GM23338 (cell line): ENCODE data around the gene METAP1D. TPM values are rescaled to one million over a fixed set of nuclear protein-coding genes. Genes with fewer than 3 reads are reported as not detected.

Experiments used
- ATAC-seq: fragments of 200-7000 bp; cut with Tn5 transposase; 3 replicates; pipeline ENCODE4 v1.9.1; 2020
- DNase-seq: peaks from one replicate; pipeline ENCODE4 v3.0.0-alpha.2; 2015; ENCODE audit warnings: low spot score
- H2AFZ ChIP-seq: fragments of 200-600 bp; sonication (generic); 2 replicates; pipeline ENCODE4 v1.8.0; 2016; ENCODE audit warnings: antibody characterized with exemption, mild to moderate bottlenecking, moderate library complexity
- H3F3A ChIP-seq: fragments of 200-600 bp; sonication (generic); replicated peaks from 2 replicates; pipeline ENCODE4 v1.8.0; 2017; ENCODE audit warnings: antibody characterized with exemption, mixed run types, low read depth
- H3K27ac ChIP-seq: fragments of 200-600 bp; sonication (generic); 2 replicates; pipeline ENCODE4 v1.6.1; 2016; ENCODE audit warnings: low read depth
- H3K27me3 ChIP-seq: fragments of 200-600 bp; sonication (generic); 2 replicates; pipeline ENCODE4 v1.8.0; 2016; ENCODE audit warnings: mild to moderate bottlenecking, mixed run types, moderate library complexity; ENCODE audit not compliant: insufficient read depth
- H3K36me3 ChIP-seq: fragments of 200-600 bp; sonication (generic); 2 replicates; pipeline ENCODE4 v1.8.0; 2016; ENCODE audit warnings: mild to moderate bottlenecking; ENCODE audit not compliant: insufficient read depth
- H3K4me1 ChIP-seq: fragments of 200-600 bp; sonication (generic); 2 replicates; pipeline ENCODE4 v1.8.0; 2016; ENCODE audit warnings: mild to moderate bottlenecking, moderate library complexity; ENCODE audit not compliant: insufficient read depth
- H3K4me2 ChIP-seq: fragments of 200-600 bp; sonication (generic); 2 replicates; pipeline ENCODE4 v1.7.1; 2017; ENCODE audit warnings: mixed run types
- H3K4me3 ChIP-seq: fragments of 200-600 bp; sonication (generic); 2 replicates; pipeline ENCODE4 v1.6.1; 2016; ENCODE audit warnings: mixed run types
- H3K79me2 ChIP-seq: fragments of 200-600 bp; sonication (generic); replicated peaks from 2 replicates; pipeline ENCODE4 v1.8.0; 2017; ENCODE audit warnings: mild to moderate bottlenecking; ENCODE audit not compliant: insufficient read depth
- H3K9me2 ChIP-seq: fragments of 200-600 bp; sonication (generic); 2 replicates; pipeline ENCODE4 v1.8.0; 2017; ENCODE audit not compliant: insufficient read depth
- H4K20me1 ChIP-seq: fragments of 200-600 bp; sonication (generic); replicated peaks from 2 replicates; pipeline ENCODE4 v1.8.0; 2017; ENCODE audit warnings: mild to moderate bottlenecking; ENCODE audit not compliant: insufficient read depth
- H3K27ac Mint-ChIP-seq: 2 replicates; pipeline ENCODE4 v1.8.0; 2020; ENCODE audit warnings: inconsistent platforms, mild to moderate bottlenecking, moderate library complexity, mixed read lengths
- H3K27me3 Mint-ChIP-seq: 3 replicates; pipeline ENCODE4 v1.8.0; 2022; ENCODE audit warnings: low read depth, mild to moderate bottlenecking, moderate library complexity, mixed read lengths, inconsistent platforms; ENCODE audit not compliant: insufficient read depth, poor library complexity
- H3K36me3 Mint-ChIP-seq: 3 replicates; pipeline ENCODE4 v1.8.0; 2021; ENCODE audit warnings: low read depth, mild to moderate bottlenecking, inconsistent platforms, moderate library complexity, mixed read lengths
- H3K4me1 Mint-ChIP-seq: 3 replicates; pipeline ENCODE4 v1.8.0; 2020; ENCODE audit warnings: mild to moderate bottlenecking, inconsistent platforms, mixed read lengths
- H3K4me3 Mint-ChIP-seq: 3 replicates; pipeline ENCODE4 v1.8.0; 2021; ENCODE audit warnings: moderate library complexity, mild to moderate bottlenecking, inconsistent platforms, mixed read lengths
- H3K9me3 Mint-ChIP-seq: 3 replicates; pipeline ENCODE4 v1.8.0; 2020; ENCODE audit warnings: moderate library complexity, mild to moderate bottlenecking, inconsistent platforms, mixed read lengths
- EZH2 ChIP-seq: fragments of 200-600 bp; sonication (generic); IDR thresholded peaks from one replicate; pipeline ENCODE4 v1.8.0; 2017; ENCODE audit warnings: antibody characterized with exemption, mild to moderate bottlenecking, low read depth; ENCODE audit not compliant: unreplicated experiment
- EZH2phosphoT487 ChIP-seq: fragments of 200-600 bp; sonication (generic); IDR thresholded peaks from one replicate; pipeline ENCODE4 v1.8.1; 2018; ENCODE audit warnings: antibody characterized with exemption; ENCODE audit not compliant: unreplicated experiment
- NANOG ChIP-seq: IDR thresholded peaks from 2 replicates; pipeline ENCODE4 v1.6.1; 2016; ENCODE audit warnings: antibody characterized with exemption, borderline replicate concordance
- POLR2AphosphoS5 ChIP-seq: IDR thresholded peaks from 2 replicates; pipeline ENCODE4 v1.6.1; 2016; ENCODE audit warnings: antibody characterized with exemption, low read depth
- STAT1 ChIP-seq: IDR thresholded peaks from one replicate; pipeline ENCODE4 v1.6.1; 2016; ENCODE audit warnings: antibody characterized with exemption; ENCODE audit not compliant: unreplicated experiment
- ZNF114 ChIP-seq: fragments of 250-450 bp; sonication (Bioruptor Pico); IDR thresholded peaks from 2 replicates; pipeline ENCODE4 v1.5.0; 2020; ENCODE audit warnings: mild to moderate bottlenecking, moderate library complexity
- ZNF331 ChIP-seq: fragments of 250-450 bp; sonication (Bioruptor Pico); IDR thresholded peaks from 2 replicates; pipeline ENCODE4 v1.5.0; 2020; ENCODE audit warnings: low read depth, mild to moderate bottlenecking, moderate library complexity
- polyA plus RNA-seq: library from polyadenylated mRNA; unstranded; fragments of >200 nt; fragmentation: Nextera tagmentation; extraction: Ambion mirVana; gene quantifications from 2 replicates; pipeline ENCODE4 v1.2.1, GENCODE V29; 2016
- total RNA-seq: library from RNA; depleted of rRNA; stranded (reverse); fragments of >200 nt; shearing (Covaris generic); gene quantifications from 2 replicates; pipeline ENCODE4 v1.2.3, GENCODE V29; 2014
- TF ChIP-seq, protein P1 (sequence below), 2 experiments: fragments of 200-600 bp in 1 of 2; sonication (generic) in 1 of 2; conservative IDR thresholded peaks; 2 replicates each; pipeline versions ENCODE4 v1.5.1 to v1.6.1; 2016 to 2017; ENCODE audit warnings: antibody characterized with exemption in 2 of 2, low read depth in 2 of 2, mild to moderate bottlenecking in 2 of 2, moderate library complexity in 1 of 2
- TF ChIP-seq, protein P2 (sequence below): IDR thresholded peaks from one replicate; pipeline ENCODE4 v1.6.1; 2018; ENCODE audit warnings: antibody characterized with exemption; ENCODE audit not compliant: unreplicated experiment
- TF ChIP-seq, protein P3 (sequence below): fragments of 250-450 bp; sonication (Bioruptor Pico); IDR thresholded peaks from 2 replicates; pipeline ENCODE4 v1.5.0; 2020; ENCODE audit warnings: mild to moderate bottlenecking, moderate library complexity
- TF ChIP-seq, protein P4 (sequence below): IDR thresholded peaks from 2 replicates; pipeline ENCODE4 v1.6.1; 2016; ENCODE audit warnings: antibody characterized with exemption

Gene METAP1D
- total and polyA plus RNA-seq, 2 experiments from 2014 or later, result 12.8 to 15.5 TPM

DNA sequence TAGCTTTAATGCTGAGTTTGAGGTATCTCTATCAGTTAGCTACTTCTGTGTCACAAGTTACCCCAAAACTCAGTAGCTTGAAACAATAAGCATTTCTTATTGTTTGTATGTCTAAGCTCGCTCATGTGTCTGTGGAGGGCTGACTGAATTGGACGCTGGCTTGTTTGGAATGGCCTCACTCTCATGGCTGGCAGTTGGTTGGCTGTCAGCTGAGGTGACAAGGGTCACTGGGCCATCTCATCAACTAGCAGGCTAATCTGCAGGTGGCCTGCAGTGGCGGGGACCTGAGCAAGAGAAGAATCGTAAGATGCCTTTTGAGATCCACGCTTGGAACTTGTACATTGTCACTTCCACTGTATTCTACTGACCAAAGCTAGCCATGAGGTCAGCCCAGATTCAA is 116.4 kb downstream of the METAP1D start:
- Histone ChIP-seq H3K36me3 (no peaks in the 10 kb centered on the region), H3K9me2 (no peaks in the 10 kb centered on the region), H2AFZ (no peak overlapping the region), H3K27ac (no peak overlapping the region), H4K20me1 (no peaks in the 10 kb centered on the region), H3K4me2 (no peak overlapping the region), H3K79me2 (no peaks in the 10 kb centered on the region), H3K4me3 (no peak overlapping the region), H3K27me3 (peaks cover 20% of the 10 kb centered on the region), H3K4me1 (no peaks in the 10 kb centered on the region), H3F3A (no peaks in the 10 kb centered on the region)
- H3K27ac Mint-ChIP-seq, result no peak overlapping the region
- no peaks in the 10 kb centered on the region for H3K36me3 Mint-ChIP-seq
- H3K4me3 Mint-ChIP-seq, result no peak overlapping the region
- no peaks in the 10 kb centered on the region for H3K9me3 Mint-ChIP-seq
- no peaks in the 10 kb centered on the region for H3K4me1 Mint-ChIP-seq
- ATAC-seq, result no peak
- no peak for DNase-seq
- peaks cover 18% of the 10 kb centered on the region for H3K27me3 Mint-ChIP-seq
- TF ChIP-seq EZH2 (no peak), POLR2AphosphoS5 (no peak), NANOG (no peak), ZNF331 (CRISPR knock-in tag) (no peak), STAT1 (no peak), ZNF114 (no peak), EZH2phosphoT487 (no peak)
- TF ChIP-seq, protein P1, sequence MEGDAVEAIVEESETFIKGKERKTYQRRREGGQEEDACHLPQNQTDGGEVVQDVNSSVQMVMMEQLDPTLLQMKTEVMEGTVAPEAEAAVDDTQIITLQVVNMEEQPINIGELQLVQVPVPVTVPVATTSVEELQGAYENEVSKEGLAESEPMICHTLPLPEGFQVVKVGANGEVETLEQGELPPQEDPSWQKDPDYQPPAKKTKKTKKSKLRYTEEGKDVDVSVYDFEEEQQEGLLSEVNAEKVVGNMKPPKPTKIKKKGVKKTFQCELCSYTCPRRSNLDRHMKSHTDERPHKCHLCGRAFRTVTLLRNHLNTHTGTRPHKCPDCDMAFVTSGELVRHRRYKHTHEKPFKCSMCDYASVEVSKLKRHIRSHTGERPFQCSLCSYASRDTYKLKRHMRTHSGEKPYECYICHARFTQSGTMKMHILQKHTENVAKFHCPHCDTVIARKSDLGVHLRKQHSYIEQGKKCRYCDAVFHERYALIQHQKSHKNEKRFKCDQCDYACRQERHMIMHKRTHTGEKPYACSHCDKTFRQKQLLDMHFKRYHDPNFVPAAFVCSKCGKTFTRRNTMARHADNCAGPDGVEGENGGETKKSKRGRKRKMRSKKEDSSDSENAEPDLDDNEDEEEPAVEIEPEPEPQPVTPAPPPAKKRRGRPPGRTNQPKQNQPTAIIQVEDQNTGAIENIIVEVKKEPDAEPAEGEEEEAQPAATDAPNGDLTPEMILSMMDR (conservative IDR thresholded peaks at IDR 0.05; ENCODE audit: low read depth in 2 of 2), result no peak
- TF ChIP-seq, protein P2, sequence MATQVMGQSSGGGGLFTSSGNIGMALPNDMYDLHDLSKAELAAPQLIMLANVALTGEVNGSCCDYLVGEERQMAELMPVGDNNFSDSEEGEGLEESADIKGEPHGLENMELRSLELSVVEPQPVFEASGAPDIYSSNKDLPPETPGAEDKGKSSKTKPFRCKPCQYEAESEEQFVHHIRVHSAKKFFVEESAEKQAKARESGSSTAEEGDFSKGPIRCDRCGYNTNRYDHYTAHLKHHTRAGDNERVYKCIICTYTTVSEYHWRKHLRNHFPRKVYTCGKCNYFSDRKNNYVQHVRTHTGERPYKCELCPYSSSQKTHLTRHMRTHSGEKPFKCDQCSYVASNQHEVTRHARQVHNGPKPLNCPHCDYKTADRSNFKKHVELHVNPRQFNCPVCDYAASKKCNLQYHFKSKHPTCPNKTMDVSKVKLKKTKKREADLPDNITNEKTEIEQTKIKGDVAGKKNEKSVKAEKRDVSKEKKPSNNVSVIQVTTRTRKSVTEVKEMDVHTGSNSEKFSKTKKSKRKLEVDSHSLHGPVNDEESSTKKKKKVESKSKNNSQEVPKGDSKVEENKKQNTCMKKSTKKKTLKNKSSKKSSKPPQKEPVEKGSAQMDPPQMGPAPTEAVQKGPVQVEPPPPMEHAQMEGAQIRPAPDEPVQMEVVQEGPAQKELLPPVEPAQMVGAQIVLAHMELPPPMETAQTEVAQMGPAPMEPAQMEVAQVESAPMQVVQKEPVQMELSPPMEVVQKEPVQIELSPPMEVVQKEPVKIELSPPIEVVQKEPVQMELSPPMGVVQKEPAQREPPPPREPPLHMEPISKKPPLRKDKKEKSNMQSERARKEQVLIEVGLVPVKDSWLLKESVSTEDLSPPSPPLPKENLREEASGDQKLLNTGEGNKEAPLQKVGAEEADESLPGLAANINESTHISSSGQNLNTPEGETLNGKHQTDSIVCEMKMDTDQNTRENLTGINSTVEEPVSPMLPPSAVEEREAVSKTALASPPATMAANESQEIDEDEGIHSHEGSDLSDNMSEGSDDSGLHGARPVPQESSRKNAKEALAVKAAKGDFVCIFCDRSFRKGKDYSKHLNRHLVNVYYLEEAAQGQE, result no peak
- TF ChIP-seq, protein P3, sequence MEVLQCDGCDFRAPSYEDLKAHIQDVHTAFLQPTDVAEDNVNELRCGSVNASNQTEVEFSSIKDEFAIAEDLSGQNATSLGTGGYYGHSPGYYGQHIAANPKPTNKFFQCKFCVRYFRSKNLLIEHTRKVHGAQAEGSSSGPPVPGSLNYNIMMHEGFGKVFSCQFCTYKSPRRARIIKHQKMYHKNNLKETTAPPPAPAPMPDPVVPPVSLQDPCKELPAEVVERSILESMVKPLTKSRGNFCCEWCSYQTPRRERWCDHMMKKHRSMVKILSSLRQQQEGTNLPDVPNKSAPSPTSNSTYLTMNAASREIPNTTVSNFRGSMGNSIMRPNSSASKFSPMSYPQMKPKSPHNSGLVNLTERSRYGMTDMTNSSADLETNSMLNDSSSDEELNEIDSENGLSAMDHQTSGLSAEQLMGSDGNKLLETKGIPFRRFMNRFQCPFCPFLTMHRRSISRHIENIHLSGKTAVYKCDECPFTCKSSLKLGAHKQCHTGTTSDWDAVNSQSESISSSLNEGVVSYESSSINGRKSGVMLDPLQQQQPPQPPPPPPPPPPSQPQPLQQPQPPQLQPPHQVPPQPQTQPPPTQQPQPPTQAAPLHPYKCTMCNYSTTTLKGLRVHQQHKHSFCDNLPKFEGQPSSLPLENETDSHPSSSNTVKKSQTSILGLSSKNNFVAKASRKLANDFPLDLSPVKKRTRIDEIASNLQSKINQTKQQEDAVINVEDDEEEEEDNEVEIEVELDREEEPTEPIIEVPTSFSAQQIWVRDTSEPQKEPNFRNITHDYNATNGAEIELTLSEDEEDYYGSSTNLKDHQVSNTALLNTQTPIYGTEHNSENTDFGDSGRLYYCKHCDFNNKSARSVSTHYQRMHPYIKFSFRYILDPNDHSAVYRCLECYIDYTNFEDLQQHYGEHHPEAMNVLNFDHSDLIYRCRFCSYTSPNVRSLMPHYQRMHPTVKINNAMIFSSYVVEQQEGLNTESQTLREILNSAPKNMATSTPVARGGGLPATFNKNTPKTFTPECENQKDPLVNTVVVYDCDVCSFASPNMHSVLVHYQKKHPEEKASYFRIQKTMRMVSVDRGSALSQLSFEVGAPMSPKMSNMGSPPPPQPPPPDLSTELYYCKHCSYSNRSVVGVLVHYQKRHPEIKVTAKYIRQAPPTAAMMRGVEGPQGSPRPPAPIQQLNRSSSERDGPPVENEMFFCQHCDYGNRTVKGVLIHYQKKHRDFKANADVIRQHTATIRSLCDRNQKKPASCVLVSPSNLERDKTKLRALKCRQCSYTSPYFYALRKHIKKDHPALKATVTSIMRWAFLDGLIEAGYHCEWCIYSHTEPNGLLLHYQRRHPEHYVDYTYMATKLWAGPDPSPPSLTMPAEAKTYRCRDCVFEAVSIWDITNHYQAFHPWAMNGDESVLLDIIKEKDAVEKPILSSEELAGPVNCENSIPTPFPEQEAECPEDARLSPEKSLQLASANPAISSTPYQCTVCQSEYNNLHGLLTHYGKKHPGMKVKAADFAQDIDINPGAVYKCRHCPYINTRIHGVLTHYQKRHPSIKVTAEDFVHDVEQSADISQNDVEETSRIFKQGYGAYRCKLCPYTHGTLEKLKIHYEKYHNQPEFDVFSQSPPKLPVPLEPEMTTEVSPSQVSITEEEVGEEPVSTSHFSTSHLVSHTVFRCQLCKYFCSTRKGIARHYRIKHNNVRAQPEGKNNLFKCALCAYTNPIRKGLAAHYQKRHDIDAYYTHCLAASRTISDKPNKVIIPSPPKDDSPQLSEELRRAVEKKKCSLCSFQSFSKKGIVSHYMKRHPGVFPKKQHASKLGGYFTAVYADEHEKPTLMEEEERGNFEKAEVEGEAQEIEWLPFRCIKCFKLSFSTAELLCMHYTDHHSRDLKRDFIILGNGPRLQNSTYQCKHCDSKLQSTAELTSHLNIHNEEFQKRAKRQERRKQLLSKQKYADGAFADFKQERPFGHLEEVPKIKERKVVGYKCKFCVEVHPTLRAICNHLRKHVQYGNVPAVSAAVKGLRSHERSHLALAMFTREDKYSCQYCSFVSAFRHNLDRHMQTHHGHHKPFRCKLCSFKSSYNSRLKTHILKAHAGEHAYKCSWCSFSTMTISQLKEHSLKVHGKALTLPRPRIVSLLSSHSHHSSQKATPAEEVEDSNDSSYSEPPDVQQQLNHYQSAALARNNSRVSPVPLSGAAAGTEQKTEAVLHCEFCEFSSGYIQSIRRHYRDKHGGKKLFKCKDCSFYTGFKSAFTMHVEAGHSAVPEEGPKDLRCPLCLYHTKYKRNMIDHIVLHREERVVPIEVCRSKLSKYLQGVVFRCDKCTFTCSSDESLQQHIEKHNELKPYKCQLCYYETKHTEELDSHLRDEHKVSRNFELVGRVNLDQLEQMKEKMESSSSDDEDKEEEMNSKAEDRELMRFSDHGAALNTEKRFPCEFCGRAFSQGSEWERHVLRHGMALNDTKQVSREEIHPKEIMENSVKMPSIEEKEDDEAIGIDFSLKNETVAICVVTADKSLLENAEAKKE (CRISPR knock-in tag), result no peak
- TF ChIP-seq, protein P4, sequence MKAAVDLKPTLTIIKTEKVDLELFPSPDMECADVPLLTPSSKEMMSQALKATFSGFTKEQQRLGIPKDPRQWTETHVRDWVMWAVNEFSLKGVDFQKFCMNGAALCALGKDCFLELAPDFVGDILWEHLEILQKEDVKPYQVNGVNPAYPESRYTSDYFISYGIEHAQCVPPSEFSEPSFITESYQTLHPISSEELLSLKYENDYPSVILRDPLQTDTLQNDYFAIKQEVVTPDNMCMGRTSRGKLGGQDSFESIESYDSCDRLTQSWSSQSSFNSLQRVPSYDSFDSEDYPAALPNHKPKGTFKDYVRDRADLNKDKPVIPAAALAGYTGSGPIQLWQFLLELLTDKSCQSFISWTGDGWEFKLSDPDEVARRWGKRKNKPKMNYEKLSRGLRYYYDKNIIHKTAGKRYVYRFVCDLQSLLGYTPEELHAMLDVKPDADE, result no peak
